Cardiac septum (tissue), 1 donor: ENCODE measurements around the gene GCNA. TPM values are rescaled to one million over a fixed set of nuclear protein-coding genes. Genes with fewer than 3 reads are reported as not detected.
"Not testable (repeated sequence)": the region's sequence is repeated elsewhere in the genome, so short reads cannot be mapped to it uniquely, and the experiment has no call there.

Experiments used
- DNase-seq: peaks from one replicate; pipeline ENCODE4 v3.0.0-alpha.2; 2020; ENCODE audit warnings: low spot score
- intact Hi-C: fragments of 100-400 bp; cut with DNase I; formaldehyde crosslinking; loops from one replicate; pipeline ENCODE4 v1.14.0; 2022
- total RNA-seq: library from RNA; stranded (reverse); fragmentation: NEBNext Ultra II Directional; extraction: Animal tissue kit (Norgen Biotek cat#: 25700); gene quantifications from one replicate; pipeline ENCODE4 v1.2.1, GENCODE V29; 2021
- donor health status: DM: no; HTN: no; CAD: no.

GCNA gene
- total RNA-seq, 1 donor from 2014 or later, result 1.4 TPM

- no peak for DNase-seq
- intact Hi-C loops, result no loop called here
These were observed 22.2 kb upstream of the GCNA start for GRCh38 chrX:71556036-71556435.

DNA sequence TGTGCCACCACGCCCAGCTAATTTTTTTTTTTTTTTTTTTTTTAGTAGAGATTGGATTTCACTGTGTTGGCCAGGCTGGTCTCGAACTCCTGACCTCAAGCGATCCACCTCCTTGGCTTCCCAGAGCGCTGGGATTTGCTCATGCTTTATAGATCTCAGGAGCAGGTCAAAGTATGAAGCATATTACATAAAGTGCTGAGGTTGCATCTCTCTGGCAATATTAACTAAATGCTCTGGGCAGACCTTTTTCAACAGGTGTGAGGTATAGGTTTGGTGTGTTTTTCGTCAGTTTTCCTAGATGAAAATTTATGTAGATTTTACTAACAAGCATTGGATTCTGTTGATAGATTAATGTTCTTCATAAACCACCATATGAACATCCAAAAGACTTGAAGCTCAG is 19.3 kb upstream of the GCNA start:
- DNase-seq, result no peak
- intact Hi-C loops, result no loop called here

- intact Hi-C loops, result not testable (repeated sequence)
These were observed 18.5 kb upstream of the GCNA start for GRCh38 chrX:71559773-71560172.

GRCh38 chrX:71563921-71564320 is 14.3 kb upstream of the GCNA start:
- intact Hi-C loops, result no loop called here
- DNase-seq, result no peak

More at GRCh38 chrX:71559773-71560172, 18.5 kb upstream of the GCNA start:
- DNase-seq, result not testable (repeated sequence)

GRCh38 chrX:71565474-71566041 is 12.7 kb upstream of the GCNA start:
- intact Hi-C loops, result no loop called here
- no peak for DNase-seq

DNA sequence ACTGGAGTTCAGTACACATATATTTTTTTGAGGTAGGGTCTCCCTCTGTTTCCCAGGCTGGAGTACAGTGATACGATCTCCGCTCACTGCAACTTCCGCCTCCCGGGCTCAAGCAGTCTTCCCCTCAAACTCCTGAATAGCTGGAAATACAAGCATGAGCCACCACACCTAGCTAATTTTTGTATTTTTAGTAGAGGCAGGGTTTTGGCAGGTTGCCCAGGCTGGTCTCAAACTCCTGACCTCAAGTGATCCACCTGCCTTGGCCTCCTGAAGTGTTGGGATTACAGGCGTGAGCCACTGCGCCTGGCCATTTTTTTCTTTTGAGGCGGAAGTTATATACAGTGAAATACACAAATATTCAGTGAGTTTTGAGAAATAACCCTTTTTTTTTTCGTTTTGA is 6.8 kb upstream of the GCNA start:
- intact Hi-C loops, DNase-seq: not testable (repeated sequence)

- no peak for DNase-seq
- intact Hi-C loops, result no loop called here
These were observed 4.6 kb upstream of the GCNA start for GRCh38 chrX:71573590-71573989.

DNA sequence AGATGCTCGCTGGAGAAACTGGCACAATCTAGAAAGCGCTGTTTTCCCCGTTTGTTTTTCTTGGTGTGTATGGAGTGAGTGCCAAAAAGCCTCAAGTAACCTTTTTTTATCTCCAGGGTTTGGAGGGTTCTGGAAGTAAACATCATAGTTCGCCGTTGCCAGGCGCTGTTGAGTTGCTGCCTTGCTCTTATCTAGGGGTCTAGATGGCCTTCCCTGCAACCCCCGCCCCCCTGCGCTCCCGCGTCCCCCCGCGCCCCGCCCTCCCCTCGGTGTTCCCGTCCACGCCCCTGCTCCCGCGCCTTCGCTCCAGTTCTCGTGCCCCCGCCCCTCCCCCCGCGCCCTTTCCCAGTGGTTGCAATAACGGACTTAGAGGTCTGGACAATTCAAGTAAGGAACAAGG is 555 bp upstream of the GCNA start:
- DNase-seq, result no peak
- intact Hi-C loops, result no loop called here

DNA sequence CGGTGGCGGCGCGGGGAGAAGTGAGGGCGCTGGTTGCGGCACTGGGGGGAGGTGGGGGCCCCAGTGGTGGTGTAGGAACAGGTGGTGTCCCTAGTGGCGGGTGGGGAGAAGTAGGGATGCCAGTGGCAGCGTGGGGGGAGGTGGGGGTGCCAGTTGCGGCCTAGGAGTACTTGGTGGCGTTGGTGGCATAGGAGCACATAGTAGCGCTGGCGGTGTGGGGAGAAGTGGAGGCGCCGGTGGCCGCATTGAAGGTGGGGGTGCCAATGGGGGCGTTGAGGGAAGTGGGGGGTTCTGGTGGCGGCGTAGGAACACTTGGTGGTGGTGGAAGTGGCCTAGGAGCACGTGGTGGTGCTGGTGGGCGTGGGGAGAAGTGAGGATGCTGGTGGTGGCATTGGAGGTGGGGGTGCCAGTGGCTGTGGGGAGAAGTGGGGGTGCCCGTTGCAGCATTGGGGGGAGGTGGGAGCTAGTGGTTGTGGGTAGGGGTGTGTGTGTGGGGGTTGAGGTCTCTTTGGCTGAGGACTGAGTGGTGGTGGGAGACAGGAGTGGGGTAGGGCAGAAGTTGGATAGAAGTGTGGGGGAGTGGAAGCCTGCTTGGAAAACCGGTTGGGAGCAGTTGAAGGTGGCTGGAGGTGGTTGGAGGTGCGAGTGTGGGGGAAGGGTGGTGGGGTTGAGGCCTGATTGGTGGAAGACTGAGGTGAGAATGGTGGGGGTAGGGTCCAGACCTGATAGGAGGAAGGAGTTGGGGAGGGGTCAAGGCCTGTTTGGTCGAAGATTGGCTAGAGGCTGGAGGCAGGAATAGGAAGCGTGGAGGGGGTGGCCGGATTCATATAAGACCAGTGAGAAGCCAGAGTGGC is 1.1 kb downstream of the GCNA start:
- intact Hi-C loops, result no loop called here
- no peak for DNase-seq

DNA sequence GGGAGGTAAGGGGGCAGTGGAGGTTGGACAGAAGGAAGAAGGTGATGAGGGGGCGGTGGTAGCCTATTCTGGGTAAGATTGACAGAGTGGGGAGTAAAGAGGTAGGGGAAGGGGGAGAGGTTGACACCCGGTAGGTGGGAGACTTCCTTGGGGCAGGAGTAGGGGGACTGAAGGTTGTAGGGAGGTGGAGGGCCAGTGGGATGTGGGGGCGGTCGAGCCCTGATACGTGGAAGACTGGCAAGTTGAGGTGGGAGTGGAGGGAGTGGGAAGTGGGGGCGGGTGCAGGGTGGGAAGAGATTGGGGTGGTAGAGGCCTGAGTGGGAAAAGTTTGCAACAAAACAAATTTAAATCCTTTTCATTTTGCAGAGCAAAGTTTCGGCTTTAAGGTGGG is 1.7 kb downstream of the GCNA start:
- DNase-seq, result no peak
- intact Hi-C loops, result no loop called here

DNA sequence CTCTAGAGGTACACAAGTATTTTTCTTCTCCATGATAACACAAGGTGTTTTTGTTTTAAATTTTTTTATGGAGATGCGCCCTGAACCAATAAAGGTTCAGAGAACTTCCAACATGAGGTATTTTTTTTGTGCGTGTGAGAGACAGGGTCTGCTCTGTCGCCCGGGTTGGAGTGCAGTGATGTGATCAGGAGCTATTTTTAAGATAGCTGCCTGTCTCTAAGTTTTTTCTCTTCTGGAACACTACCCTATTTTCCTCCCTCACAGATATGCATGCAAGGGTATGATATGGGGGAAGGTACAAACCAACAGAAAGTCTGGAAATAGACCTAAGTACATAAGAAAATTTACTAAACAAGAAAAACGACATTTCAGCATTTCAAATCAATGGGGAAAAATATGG is 3.0 kb downstream of the GCNA start:
- no peak for DNase-seq
- intact Hi-C loops, result no loop called here

GRCh38 chrX:71586929-71587328 is 8.7 kb downstream of the GCNA start:
- no peak for DNase-seq
- intact Hi-C loops, result no loop called here

DNA sequence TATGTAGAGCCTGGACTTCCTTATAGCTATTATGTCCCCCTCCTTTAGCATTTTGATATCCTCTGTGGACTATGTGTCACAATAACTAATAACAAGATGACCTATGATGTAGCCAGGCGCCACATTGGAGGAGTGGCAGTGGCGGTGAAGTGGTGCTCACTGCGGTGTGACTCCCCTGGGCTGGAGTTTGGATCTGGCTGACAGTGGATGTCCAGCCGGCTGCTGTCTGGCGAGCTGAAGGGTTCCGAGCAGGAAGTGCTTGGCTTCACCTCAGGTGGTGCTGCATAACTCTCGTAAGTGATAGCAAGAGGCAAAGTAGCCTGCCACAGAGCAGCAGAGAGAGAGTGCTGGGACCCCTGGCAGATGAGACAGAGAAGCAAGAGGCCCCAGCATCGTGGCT is 15.0 kb downstream of the GCNA start:
- intact Hi-C loops, DNase-seq: not testable (repeated sequence)

GRCh38 chrX:71599965-71600364 is 21.7 kb downstream of the GCNA start:
- no peak for DNase-seq
- intact Hi-C loops, result no loop called here

DNA sequence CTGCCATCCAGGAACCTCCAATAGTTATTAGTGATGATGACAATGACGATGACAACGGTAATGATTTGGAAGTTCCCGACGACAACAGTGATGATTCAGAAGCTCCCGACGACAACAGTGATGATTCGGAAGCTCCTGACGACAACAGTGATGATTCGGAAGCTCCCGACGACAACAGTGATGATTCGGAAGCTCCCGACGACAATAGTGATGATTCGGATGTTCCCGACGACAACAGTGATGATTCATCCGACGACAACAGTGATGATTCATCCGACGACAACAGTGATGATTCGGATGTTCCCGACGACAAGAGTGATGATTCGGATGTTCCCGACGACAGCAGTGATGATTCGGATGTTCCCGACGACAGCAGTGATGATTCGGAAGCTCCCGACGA is 25.4 kb downstream of the GCNA start:
- DNase-seq, result peak; percentile 22
- intact Hi-C loops, result no loop called here

DNA sequence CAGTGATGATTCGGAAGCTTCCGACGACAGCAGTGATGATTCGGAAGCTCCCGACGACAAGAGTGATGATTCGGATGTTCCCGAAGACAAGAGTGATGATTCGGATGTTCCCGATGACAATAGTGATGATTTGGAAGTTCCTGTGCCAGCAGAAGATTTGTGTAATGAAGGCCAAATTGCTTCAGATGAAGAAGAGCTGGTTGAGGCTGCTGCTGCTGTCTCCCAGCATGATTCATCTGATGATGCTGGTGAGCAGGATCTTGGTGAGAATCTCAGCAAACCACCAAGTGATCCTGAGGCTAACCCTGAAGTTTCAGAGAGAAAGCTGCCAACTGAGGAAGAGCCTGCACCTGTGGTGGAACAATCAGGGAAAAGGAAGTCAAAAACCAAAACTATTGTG is 25.9 kb downstream of the GCNA start:
- intact Hi-C loops, result no loop called here
- peak; percentile 31 for DNase-seq

DNA sequence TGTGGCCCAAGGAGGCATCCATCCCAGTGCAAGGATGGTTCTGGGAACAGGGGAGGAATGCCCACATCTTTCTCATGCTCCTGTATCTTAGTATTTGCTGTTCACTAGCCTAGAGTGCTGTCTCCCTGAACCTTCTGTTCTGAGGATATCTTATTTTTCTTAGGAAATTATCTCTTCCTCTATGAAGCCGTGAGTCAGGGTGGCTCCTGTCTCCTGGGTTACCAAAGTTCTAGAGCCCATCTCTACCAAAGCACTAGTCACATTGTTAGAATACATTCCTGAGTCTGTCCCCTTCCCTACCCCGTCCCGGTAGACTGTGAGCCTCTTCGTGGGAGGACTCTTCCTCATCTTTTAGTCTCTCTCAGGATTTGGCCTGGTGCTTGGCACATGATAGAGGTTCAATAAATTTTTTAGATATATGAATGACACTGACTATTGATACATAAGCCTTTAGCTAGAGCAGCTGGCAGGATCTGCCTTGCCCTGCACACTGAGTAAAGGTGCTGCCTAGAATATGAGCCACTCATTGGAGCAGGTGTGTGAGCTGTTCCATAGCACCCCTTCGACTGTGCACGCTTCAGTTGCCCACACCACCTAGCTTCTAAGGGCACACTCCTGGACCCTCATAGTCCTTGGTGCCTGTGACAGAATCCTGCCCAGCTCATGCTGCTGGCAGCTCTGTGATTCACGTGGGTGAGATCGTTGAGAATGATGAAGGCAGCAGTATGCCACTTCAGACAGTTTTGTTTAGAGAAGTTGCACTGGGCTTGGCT is 26.7 kb downstream of the GCNA start:
- intact Hi-C loops, result no loop called here
- peak; percentile 33 for DNase-seq

DNA sequence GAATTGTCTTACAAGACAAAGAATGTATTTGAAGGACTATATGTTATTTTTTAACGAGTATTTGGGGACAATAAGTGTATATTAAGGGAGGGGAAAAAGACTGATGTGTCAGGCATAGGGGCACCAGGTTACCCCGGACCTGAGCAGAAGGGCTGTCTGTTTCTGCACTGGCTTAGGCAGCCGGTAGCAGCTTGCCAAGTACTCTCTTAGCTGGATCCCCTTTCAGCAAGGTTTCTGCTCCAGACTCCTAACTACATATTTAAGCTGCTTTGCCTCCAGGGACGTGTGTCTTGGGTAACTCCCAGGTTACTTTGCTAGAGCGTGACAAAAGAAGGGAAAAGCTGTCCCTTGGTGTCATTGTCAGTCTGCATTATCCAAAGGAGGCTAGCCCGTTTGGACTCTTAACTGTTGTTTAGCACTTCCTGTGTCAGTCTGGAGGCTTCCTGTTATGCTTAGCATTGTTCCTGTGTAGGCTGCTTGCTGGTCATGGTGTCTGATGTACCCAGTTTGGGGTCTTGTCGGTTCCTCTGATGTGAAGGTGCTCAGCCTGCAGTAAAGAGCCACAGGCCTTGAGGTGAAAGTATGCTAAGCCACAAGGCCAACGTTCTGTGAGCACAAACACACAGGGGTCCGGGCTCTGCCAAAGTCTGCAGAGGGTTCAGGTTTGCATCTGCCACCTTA is 28.4 kb downstream of the GCNA start:
- DNase-seq, result peak; percentile 33

GRCh38 chrX:71607488-71607887 is 29.3 kb downstream of the GCNA start:
- DNase-seq, result no peak
- intact Hi-C loops, result no loop called here

More for the DNA sequence above, 28.4 kb downstream of the GCNA start:
- intact Hi-C loops, result no loop called here
